ENCODE results near the gene PRKAB1.

GRCh38 chr12:119671070-119671469 is 3.1 kb downstream of the PRKAB1 start:
- TF ChIP-seq CTCF (IDR thresholded peaks at IDR 0.05), result no peak
- no peak for TF ChIP-seq EP300 (IDR thresholded peaks at IDR 0.05; ENCODE audit: low read depth)
